Fibroblast of skin of left biceps (primary cell): ENCODE measurements around the gene SAMMSON.
A peak's percentile ranks its signal among the peaks of the same experiment; 100 is the strongest.

Experiments used
- DNase-seq, 2 experiments: peaks; one replicate each; pipeline ENCODE4 v3.0.0-alpha.2; 2013; ENCODE audit warnings: low read depth in 2 of 2

SAMMSON gene

DNA sequence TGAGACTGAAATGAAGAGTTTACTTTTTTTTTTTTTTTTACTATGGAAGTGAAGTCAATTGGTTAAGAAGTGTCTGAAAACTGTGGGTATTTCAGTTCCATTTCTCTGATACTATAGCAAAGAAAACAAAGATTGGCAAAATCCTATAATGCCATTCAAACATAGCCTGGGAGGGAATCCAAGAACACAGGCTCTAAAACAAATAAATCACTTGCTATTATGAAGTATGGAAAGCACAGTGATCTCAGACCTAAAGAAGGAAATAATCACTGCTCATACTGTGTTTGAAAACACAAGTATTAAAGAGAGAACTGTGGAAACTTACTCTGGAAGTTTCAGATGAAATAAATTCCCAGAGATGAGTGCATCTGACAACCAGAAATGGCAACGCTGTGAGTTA is 12.0 kb downstream of the SAMMSON start:
- no peak for DNase-seq

DNA sequence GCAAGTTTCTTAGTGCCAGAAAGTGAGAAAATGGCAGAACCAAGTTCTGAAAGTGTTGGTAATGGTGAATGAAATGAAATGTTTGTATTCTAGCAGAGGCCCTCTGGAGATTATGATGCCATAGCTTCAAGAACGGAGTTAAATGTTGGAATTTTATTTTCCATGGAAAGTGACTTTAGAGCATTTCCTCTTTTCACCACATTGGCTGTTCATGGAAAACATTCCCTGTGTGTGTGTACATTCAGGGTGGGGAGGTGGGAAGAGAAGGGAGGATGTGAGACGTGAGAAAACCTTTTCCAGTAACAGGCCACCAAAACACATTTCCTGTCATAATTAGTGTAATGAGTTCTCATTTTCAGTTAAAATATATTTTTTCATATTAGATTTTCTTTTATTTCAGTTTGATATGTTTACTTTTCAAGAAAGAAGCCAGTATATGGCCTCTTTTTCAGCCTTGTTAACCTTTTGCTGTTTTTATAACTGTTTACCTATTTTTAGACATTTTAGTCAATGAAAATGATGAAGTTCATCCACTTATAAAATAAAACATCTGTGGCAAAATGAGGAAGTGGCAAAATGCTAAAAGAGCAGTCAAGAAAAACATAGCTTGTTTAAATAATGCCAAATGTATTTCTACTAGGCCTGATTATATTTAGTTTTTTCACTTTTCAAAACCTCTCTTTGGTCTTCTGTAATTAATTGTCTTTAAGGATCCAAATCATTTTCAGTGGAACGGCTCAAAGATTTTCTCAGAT is 21.6 kb downstream of the SAMMSON start:
- DNase-seq = no peak

- no peak for DNase-seq
These were observed 28.8 kb downstream of the SAMMSON start for GRCh38 chr3:70028361-70028760.

DNA sequence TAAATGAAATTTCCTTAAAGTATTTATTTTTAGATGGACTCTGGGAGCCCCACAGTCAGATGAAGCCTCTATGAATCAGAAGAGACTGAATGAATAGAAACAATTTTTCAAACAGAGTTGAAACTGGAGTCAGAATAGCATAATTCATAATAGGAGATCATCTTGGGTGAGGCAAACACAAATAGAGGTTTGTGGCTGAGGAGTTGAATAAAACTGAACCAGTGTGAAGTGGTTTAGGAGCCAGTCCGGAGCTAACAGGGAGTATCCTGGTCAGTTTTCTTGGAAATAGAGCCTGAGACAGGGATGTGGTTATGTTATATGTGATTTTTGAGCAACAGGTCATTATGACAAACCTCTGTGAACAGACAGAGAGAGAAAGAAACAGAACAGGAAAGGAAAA is 39.2 kb downstream of the SAMMSON start:
- no peak for DNase-seq

DNA sequence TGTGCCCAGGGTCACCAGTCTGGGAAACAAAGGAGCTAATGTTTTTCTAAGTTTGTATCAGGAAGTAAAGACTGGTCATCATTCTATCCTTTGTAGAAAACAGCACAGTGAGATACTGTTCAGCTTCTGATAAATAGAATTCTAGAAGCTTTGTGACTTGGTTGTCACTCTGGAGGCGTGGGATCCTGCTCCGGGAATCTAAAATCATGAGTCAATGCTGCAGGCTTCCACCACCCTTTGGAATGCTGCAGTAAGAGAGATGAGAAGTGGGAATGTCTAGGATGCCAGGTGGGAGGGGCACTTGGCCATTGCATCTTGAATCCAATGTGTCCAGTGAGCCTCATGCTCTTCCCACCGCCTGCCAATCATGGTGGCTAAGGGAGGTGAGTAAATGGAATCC is 40.9 kb downstream of the SAMMSON start:
- no peak for DNase-seq

GRCh38 chr3:70042641-70043040 is 43.1 kb downstream of the SAMMSON start:
- DNase-seq = no peak

- no peak for DNase-seq
These were observed 50.2 kb downstream of the SAMMSON start for GRCh38 chr3:70049761-70050160.

DNA sequence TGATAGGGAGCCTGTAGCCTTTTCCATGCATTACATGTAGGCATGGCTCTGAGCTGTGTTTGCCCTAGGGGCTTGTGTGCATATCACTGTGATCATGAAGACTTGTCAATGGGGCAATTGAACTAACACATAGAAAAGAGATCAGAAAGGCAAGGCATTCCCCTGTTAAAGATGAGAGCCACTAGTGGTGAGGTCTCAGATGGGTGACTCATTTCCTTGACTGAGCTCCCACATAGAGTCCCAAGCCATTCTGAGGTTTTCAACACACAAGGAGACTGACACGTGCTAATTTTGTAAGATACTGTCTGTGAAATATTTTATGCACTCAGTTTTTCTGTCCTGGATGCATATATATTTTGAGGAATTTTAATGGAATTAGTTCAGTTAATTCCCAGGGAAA is 53.8 kb downstream of the SAMMSON start:
- no peak for DNase-seq

DNA sequence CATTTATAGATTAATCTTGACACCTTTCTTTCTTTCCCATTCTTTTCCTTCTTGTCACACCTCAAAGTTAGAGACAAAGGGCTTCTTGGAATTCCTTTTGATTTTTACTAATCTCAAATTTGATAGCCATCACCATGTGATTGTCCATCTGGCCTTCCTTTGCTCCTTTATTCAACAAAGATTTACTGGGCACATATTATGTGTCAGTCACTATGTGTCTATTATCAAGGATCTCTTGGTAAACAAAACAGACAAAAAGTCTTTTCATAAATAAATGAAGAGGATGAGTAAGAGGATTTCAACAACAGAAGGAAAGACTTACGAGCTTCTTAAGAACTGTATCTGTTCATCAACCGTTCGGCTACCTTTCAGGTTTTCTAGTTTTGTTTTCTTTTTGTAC is 56.5 kb downstream of the SAMMSON start:
- no peak for DNase-seq

- no peak for DNase-seq
These were observed 57.9 kb downstream of the SAMMSON start for GRCh38 chr3:70057426-70057825.

DNA sequence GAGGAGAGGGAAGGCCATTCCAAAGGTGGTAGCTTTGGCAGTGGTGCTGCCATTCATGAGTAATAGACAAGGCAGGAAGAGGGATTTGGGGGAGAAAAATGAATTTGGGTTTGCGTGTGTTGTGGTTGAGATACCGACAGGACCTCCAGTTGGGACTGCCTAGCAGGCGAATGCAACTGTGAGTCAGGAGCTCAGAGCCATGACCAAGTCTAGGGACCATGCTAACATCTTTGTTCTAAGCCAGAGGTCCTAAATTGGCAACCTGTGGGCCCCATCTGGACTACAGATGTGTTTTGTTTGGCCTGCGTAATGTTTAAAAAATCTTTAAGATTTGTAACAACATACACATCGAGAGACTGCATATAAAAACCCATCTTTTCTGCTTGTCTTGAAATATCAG is 61.6 kb downstream of the SAMMSON start:
- DNase-seq = peak; percentile 58 to 61

- DNase-seq = no peak
These were observed 64.8 kb downstream of the SAMMSON start for GRCh38 chr3:70064194-70064779.

DNA sequence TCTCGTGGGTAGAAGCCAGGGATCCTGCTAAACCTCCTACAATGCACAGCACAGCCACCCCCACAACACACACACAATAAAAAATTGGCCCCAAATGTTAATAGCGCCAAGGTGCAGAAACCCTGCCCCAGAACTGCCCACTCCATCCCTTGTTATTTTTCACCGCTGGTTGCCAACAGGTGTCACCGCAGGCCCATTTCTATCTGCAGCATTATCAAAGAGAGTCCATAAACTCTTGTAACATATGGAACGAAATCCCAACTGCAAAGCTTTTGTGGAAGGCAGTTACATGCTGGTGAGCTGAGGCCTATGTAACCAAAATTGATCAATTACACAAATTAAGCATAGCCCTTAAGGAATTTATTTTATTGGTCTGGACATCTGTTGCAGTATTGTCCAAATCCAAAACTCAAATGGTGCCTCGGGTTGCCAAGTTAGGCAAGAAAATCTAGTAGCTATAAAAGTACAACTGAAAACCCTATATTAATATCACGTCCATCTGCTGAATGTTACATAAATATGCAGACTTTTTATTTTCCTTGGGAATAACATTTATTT is 66.2 kb downstream of the SAMMSON start:
- no peak for DNase-seq

GRCh38 chr3:70067860-70068521 is 68.5 kb downstream of the SAMMSON start:
- no peak for DNase-seq

DNA sequence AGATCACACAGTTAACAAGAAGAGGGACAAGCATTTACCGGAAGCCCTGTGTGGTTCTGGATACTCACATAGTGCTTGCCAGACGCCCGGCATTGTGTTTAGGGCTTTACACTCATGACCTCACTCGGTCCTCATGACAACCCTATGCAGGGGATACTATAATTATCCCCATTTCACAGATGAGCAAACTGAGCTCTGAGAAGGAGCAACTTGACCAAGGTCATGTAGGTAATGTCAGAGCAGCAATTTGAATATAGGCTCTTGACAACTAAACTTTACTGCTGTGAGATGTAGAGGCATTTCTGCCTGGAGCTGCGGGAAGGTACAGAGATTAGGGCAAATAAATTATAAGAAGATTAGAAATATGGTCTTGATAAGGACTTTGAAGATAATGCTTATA is 70.0 kb downstream of the SAMMSON start:
- no peak for DNase-seq

DNA sequence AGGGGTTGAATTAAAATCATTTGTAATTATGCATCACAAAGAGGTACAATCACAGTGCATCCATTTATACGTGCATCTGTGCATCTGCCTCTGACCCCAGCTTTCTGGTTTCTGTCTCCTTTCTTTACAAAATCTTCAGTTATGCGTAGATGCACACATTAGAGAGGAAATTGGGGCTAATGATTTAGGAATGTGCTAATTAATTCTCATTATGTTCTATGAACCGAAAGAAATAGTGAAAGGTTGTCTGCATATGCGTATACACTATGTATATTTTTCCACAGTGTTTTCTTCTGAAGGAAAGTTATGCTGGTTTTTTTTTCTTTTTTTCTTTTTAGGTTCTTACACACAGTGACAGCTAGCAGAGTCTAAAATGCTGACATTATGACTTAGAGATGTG is 71.6 kb downstream of the SAMMSON start:
- DNase-seq = no peak

- DNase-seq = no peak
These were observed 72.6 kb downstream of the SAMMSON start for GRCh38 chr3:70072180-70072579.

GRCh38 chr3:70072754-70073153 is 73.2 kb downstream of the SAMMSON start:
- no peak for DNase-seq

GRCh38 chr3:70075101-70075500 is 75.6 kb downstream of the SAMMSON start:
- DNase-seq = no peak

DNA sequence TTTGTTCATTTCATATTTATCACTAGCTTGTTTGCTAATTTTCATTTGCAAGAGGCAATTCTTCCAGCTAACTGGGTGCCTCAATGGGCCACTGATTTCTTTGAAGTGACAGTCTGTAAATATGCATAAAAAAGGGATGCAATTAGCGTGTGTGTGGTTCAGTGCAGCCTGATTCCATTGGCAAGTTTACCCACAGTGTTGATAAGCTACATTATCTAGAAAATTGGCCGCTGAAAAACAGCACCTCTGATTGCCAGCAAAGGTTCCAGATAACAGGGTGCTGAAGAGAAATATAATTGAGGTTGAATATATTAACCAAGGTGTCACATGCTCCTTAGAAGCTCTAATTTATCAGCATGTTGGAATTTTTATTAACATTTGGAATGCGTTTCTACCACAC is 76.9 kb downstream of the SAMMSON start:
- no peak for DNase-seq

GRCh38 chr3:70078778-70079177 is 79.2 kb downstream of the SAMMSON start:
- DNase-seq = no peak

DNA sequence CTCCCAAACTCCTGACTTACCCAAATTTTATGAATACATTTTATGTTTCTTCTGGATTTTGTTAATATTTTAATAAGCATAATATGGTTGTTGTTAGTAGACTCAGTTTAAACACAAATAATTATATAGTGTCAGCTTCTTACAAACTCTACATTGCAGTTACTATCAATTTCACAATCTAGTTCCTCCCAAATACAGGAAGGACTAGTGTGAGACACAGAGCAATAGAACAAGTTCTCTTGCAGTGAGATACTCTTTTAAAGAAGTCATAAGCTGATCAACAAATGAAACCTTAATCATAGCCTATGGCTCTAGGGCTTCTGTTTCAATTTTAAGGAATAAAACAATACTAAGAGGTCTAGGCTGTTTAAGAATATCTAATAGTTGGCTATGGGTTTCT is 86.1 kb downstream of the SAMMSON start:
- no peak for DNase-seq

DNA sequence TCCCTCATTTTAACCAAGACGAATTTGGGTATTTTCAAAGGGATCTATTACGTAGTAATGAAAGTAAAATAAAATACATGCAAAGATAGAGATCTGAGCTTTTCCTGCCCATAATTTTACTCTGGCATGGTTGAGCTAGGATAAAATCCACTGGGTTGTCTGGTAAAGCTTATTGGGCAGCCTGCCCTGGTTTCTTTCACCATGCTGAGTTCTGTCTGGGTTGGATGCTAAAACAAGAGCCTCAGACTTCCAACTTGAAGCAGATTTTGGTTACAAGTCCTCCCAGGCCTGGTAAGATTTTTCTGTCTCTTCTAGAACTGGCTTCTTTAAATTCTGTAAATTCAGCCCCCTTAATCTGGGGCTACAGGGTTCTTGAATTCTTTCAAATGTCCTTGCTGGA is 86.8 kb downstream of the SAMMSON start:
- no peak for DNase-seq
